ENCODE results near the gene HSD11B1L. TPM values are rescaled to one million over a fixed set of nuclear protein-coding genes. Genes with fewer than 3 reads are reported as not detected.

HSD11B1L gene
- total RNA-seq, 2 donors from 2014 or later, result 11.9 to 21.8 TPM

GRCh38 chr19:5663904-5664303 lies 16.9 kb upstream of the HSD11B1L start:
- no peaks in the 10 kb centered on the region for H3K4me1 ChIP-seq
- ATAC-seq (no peak), DNase-seq (no peak)
- TF ChIP-seq CTCF (IDR thresholded peaks at IDR 0.05) (no peak), POLR2A (IDR thresholded peaks at IDR 0.05) (no peak)
- intact Hi-C loops (cut with DNase I), result no loop called here
- H3K36me3 ChIP-seq (replicated peaks in 1 of 2; ENCODE audit: insufficient read depth in 1 of 2, low read depth in 2 of 2), result peaks cover 28 to 64% of the 10 kb centered on the region in 2 donors
- no peak overlapping the region for H3K4me3 ChIP-seq
- H3K9me3 ChIP-seq, result no peaks in the 10 kb centered on the region
- no peaks in the 10 kb centered on the region for H3K27me3 ChIP-seq
- H3K27ac ChIP-seq, result no peak overlapping the region
- WGBS, 2 donors, result 88 to 91% methylated on average over 13 to 17 of the region's 17 CpGs

GRCh38 chr19:5664515-5664914 lies 16.3 kb upstream of the HSD11B1L start:
- H3K27ac ChIP-seq, result no peak overlapping the region
- intact Hi-C loops (cut with DNase I), result no loop called here
- no peaks in the 10 kb centered on the region for H3K27me3 ChIP-seq
- ATAC-seq (no peak), DNase-seq (no peak)
- WGBS, 2 donors, result 75% methylated on average over 2 of the region's 2 CpGs; no CpG with 5 or more reads in 1 of the 2 donors
- peaks cover 28 to 69% of the 10 kb centered on the region in 2 donors for H3K36me3 ChIP-seq (replicated peaks in 1 of 2; ENCODE audit: insufficient read depth in 1 of 2, low read depth in 2 of 2)
- TF ChIP-seq POLR2A (IDR thresholded peaks at IDR 0.05) (no peak), CTCF (IDR thresholded peaks at IDR 0.05) (no peak)
- no peaks in the 10 kb centered on the region for H3K4me1 ChIP-seq
- no peaks in the 10 kb centered on the region for H3K9me3 ChIP-seq
- no peak overlapping the region for H3K4me3 ChIP-seq

- H3K36me3 ChIP-seq (replicated peaks in 1 of 2; ENCODE audit: insufficient read depth in 1 of 2, low read depth in 2 of 2), result peaks cover 28 to 65% of the 10 kb centered on the region in 2 donors
- DNase-seq, result no peak
- TF ChIP-seq POLR2A (IDR thresholded peaks at IDR 0.05) (no peak), CTCF (IDR thresholded peaks at IDR 0.05) (no peak)
- no peak for ATAC-seq
- H3K4me3 ChIP-seq, result no peak overlapping the region
- no peaks in the 10 kb centered on the region for H3K4me1 ChIP-seq
- no peaks in the 10 kb centered on the region for H3K27me3 ChIP-seq
- 71 to 74% methylated on average over 10 of the region's 10 CpGs for WGBS, 2 donors
- H3K27ac ChIP-seq, result no peak overlapping the region
- intact Hi-C loops (cut with DNase I), result no loop called here
- no peaks in the 10 kb centered on the region for H3K9me3 ChIP-seq
Observed at GRCh38 chr19:5665781-5666513, 14.9 kb upstream of the HSD11B1L start.

DNA sequence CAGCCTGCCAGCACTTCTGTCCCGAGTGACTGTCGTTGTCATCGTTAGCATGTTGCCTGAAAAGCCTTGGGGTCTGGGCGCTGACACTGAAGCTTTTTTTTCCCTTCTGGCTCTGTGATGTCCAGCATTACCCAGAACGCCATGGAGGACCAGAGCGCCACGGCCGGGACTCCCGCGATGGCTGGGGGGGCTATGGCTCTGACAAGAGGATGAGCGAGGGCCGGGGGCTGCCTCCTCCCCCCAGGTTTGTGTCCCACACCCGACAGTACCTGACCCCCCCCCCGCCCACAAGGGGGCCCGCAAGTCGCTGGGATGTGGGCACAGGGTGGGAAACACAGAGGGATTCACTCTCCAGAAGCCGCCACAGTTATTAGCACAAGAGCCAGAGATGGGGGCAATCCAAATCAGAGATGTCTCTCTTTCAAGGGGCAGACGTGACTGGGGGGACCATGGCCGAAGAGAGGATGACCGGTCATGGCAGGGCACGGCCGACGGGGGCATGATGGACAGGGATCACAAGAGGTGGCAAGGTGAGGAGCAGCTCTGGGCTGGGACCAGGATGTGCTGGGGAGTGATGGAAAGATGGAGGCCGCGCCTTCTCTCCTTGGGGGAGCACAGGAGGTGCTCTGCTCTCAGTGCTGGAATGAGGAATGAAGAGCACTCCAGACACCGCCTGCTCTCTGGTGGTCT lies 13.8 kb upstream of the HSD11B1L start:
- DNase-seq (no peak), ATAC-seq (no peak)
- peaks cover 24 to 54% of the 10 kb centered on the region in 2 donors for H3K36me3 ChIP-seq (replicated peaks in 1 of 2; ENCODE audit: insufficient read depth in 1 of 2, low read depth in 2 of 2)
- no peaks in the 10 kb centered on the region for H3K9me3 ChIP-seq
- no peak overlapping the region for H3K27ac ChIP-seq
- intact Hi-C loops (cut with DNase I), result no loop called here
- WGBS, 2 donors, result 84 to 96% methylated on average over 13 to 25 of the region's 26 CpGs
- H3K4me3 ChIP-seq, result no peak overlapping the region
- no peaks in the 10 kb centered on the region for H3K27me3 ChIP-seq
- TF ChIP-seq POLR2A (IDR thresholded peaks at IDR 0.05), result no peak
- TF ChIP-seq CTCF (IDR thresholded peaks at IDR 0.05), result no peak
- no peaks in the 10 kb centered on the region for H3K4me1 ChIP-seq

All from body of pancreas (tissue), 4 donors.